AG10803 (cell line): Measurements from ENCODE around the gene PARP3.

Experiments used
- DNase-seq: peaks from one replicate; pipeline ENCODE4 v3.0.0; 2010; ENCODE audit warnings: low read depth
- H3K4me3 ChIP-seq: 2 replicates; pipeline ENCODE4 v1.5.1; 2011; ENCODE audit warnings: mild to moderate bottlenecking, low read length, control low read depth
- CTCF ChIP-seq: conservative IDR thresholded peaks from 2 replicates; pipeline ENCODE4 v1.5.1; 2011; ENCODE audit warnings: mild to moderate bottlenecking, low read length, control low read depth, inconsistent platforms

Gene PARP3

GRCh38 chr3:51977446-51978142 is 35.4 kb downstream of the PARP3 start:
- no peak overlapping the region for H3K4me3 ChIP-seq
- no peak for DNase-seq
- no peak for TF ChIP-seq CTCF

GRCh38 chr3:51978143-51978502 is 36.0 kb downstream of the PARP3 start:
- no peak for TF ChIP-seq CTCF
- H3K4me3 ChIP-seq, result no peak overlapping the region
- no peak for DNase-seq

GRCh38 chr3:51980253-51980652 is 38.1 kb downstream of the PARP3 start:
- no peak overlapping the region for H3K4me3 ChIP-seq
- no peak for TF ChIP-seq CTCF
- no peak for DNase-seq

GRCh38 chr3:51982352-51982837 is 40.2 kb downstream of the PARP3 start:
- no peak for DNase-seq
- peak overlapping the region; percentile 72 for H3K4me3 ChIP-seq
- TF ChIP-seq CTCF, result peak; percentile 51

GRCh38 chr3:51982838-51983577 is 40.8 kb downstream of the PARP3 start, which contains the start of gene ACY1:
ACY1 (plus strand) TSS chr3:51983535; CDS start chr3:51984065, 530 bp downstream.
- DNase-seq, result peak; percentile 84
- H3K4me3 ChIP-seq, result peak within 1 kb of the TSS; percentile 72
- TF ChIP-seq CTCF, result no peak

DNA sequence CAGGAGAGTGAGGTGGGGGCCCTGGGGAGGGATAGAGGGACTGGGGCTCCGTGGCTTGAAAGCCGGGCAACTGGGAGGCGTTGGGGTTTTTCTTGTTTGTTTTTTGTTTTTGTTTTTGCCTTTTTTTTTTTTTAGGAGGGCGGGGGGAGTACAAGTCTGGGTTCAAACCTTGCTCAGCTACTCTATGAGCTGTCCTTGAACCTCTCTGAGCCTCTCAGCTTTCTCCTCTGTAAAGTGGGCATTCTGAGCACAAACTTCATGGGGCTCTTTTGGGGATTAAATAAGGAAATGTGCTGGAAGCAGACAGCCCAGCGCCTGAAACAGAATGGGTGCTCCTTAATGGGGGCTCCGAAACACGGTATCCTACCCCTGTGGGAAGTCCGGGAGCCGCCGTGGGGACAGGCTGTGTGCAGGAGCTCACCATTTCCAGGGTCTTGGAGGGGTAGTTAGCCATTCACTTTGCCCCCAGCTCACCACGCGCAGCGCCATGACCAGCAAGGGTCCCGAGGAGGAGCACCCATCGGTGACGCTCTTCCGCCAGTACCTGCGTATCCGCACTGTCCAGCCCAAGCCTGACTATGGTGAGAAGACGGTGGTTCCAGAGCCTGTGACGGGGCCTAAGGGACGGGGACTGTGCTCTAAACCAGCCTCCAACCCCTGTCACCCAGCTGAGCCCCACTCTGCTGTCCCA is 41.6 kb downstream of the PARP3 start:
- H3K4me3 ChIP-seq, result peak overlapping the region; percentile 72
- TF ChIP-seq CTCF, result no peak
- DNase-seq, result no peak
